Measurements from ENCODE around the gene MEF2A. TPM values are rescaled to one million over a fixed set of nuclear protein-coding genes. Genes with fewer than 3 reads are reported as not detected.

Gene MEF2A
- total RNA-seq, 1 experiment from 2014 or later = 30.7 TPM

DNA sequence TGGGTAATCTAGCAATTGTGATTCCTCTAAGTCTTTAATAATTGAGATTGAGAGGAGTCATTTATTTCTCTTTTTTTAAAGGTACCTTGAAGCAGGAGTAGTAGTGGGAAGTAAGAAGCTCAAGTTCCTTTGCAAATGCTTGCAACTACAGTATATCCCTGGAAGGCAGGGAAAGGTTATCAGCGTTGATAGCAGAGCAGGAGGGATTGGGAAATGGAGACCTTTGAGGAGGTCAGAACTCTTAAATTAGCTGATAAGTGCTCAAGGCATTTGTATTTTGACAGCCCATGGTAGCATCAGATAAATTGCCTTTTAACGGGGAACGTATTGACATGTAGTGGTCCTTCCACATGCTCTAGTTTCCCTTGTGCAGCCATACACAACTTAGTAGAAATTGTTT lies 47.7 kb downstream of the MEF2A start (continued):
- TF ChIP-seq, protein P1, sequence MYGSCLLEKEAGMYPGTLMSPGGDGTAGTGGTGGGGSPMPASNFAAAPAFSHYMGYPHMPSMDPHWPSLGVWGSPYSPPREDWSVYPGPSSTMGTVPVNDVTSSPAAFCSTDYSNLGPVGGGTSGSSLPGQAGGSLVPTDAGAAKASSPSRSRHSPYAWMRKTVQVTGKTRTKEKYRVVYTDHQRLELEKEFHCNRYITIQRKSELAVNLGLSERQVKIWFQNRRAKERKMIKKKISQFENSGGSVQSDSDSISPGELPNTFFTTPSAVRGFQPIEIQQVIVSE (CRISPR knock-in tag; IDR thresholded peaks at IDR 0.05; ENCODE audit: borderline replicate concordance) = no peak
- TF ChIP-seq, protein P2, sequence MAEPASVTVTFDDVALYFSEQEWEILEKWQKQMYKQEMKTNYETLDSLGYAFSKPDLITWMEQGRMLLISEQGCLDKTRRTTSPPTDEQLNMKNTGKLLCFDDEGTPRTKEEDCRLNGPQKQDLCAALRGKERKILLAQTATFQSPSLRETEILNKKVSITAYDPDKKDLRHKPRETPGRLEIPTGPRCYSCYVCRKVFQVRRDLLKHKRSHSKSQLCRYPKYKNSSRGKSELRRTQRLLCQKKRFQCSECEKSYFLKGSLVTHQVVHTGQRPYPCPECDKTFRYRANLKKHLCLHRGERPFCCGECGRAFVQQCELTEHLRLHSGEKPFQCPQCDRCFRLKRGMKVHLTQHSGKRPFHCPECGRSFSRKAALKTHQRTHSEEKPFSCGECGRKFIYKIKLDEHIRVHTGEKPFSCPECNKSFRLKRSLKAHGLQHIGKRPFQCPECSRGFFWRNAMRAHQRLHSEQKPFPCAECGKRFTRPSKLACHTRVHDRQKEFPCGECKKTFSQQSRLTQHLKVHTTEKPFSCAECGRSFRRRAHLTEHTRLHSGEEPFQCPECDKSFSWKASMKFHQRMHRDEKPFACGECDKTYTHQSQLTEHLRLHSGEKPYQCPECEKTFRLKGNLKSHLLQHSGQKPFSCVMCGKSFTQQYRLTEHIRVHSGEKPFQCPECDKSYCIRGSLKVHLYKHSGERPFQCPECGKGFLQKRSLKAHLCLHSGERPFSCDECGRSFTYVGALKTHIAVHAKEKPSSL (CRISPR knock-in tag; conservative IDR thresholded peaks at IDR 0.05) = no peak
- TF ChIP-seq CREB1 (CRISPR knock-in tag; IDR thresholded peaks at IDR 0.05) = no peak
- no peak for TF ChIP-seq RELA (CRISPR knock-in tag; IDR thresholded peaks at IDR 0.05; ENCODE audit: borderline replicate concordance)
- no peak for TF ChIP-seq KAT7 (CRISPR knock-in tag; IDR thresholded peaks at IDR 0.05; ENCODE audit: borderline replicate concordance)

DNA sequence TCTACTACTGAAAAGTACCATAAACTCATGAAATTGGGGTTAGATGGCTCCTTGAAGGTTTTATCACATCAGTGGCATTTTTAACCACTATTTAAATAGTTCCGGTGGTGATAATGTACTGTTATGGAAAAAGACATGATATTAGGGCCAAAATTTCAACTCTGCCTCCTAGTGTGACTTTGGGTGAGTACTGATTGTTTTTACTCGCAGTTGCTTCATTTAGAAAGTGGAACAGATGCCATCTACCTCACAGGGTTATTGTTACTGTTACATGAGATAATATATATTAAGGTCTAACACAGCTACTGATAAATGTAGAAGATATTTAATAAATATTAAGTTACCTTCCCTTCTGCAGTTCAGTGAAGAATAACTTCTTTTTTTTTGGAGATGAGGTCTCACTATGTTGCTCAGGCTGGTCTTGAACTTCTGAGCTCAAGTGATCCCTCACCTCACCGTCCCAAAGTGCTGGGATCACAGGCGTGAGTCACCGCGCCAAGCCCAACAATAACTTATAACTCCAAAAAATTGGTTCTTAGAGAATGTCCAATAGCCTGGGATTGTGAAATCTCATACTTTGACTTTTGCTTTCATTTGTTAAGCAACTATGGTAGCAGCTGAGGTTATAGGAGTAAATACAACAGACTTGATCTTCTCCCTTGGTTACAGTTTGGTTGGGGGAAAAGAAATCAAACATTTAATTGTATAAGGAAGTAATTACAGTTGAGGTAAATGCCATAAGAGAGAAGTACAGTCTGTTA lies 48.3 kb downstream of the MEF2A start:
- ChIA-PET POLR2A (interaction anchor here (1.0 kb wide), 1 partner anchor 42 kb away, joined by 3 read pairs; no protein-coding TSS in a partner anchor), CTCF (interaction anchor here (1.5 kb wide), 1 partner anchor 90 kb away, joined by 8 read pairs; no protein-coding TSS in a partner anchor)
- no peak for DNase-seq (ENCODE audit: low spot score)
- H3K36me3 Mint-ChIP-seq = no peaks in the 10 kb centered on the region
- ATAC-seq = no peak
- peak overlapping the region; percentile 55 for H3K27ac Mint-ChIP-seq
- H3K9me3 Mint-ChIP-seq = no peaks in the 10 kb centered on the region
- no peaks in the 10 kb centered on the region for H3K27me3 Mint-ChIP-seq (ENCODE audit: low read depth)
- no peak for TF ChIP-seq NFATC4 (CRISPR knock-in tag; IDR thresholded peaks at IDR 0.05)
- TF ChIP-seq, protein P3, sequence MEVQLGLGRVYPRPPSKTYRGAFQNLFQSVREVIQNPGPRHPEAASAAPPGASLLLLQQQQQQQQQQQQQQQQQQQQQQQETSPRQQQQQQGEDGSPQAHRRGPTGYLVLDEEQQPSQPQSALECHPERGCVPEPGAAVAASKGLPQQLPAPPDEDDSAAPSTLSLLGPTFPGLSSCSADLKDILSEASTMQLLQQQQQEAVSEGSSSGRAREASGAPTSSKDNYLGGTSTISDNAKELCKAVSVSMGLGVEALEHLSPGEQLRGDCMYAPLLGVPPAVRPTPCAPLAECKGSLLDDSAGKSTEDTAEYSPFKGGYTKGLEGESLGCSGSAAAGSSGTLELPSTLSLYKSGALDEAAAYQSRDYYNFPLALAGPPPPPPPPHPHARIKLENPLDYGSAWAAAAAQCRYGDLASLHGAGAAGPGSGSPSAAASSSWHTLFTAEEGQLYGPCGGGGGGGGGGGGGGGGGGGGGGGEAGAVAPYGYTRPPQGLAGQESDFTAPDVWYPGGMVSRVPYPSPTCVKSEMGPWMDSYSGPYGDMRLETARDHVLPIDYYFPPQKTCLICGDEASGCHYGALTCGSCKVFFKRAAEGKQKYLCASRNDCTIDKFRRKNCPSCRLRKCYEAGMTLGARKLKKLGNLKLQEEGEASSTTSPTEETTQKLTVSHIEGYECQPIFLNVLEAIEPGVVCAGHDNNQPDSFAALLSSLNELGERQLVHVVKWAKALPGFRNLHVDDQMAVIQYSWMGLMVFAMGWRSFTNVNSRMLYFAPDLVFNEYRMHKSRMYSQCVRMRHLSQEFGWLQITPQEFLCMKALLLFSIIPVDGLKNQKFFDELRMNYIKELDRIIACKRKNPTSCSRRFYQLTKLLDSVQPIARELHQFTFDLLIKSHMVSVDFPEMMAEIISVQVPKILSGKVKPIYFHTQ (CRISPR knock-in tag; IDR thresholded peaks at IDR 0.05) = no peak
- TF ChIP-seq, protein P4, sequence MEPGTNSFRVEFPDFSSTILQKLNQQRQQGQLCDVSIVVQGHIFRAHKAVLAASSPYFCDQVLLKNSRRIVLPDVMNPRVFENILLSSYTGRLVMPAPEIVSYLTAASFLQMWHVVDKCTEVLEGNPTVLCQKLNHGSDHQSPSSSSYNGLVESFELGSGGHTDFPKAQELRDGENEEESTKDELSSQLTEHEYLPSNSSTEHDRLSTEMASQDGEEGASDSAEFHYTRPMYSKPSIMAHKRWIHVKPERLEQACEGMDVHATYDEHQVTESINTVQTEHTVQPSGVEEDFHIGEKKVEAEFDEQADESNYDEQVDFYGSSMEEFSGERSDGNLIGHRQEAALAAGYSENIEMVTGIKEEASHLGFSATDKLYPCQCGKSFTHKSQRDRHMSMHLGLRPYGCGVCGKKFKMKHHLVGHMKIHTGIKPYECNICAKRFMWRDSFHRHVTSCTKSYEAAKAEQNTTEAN (CRISPR knock-in tag; IDR thresholded peaks at IDR 0.05) = no peak
- TF ChIP-seq TP53 (CRISPR knock-in tag; IDR thresholded peaks at IDR 0.05) = no peak
- no peak for TF ChIP-seq FOXP1 (CRISPR knock-in tag; IDR thresholded peaks at IDR 0.05; ENCODE audit: borderline replicate concordance)
- TF ChIP-seq, protein P5, sequence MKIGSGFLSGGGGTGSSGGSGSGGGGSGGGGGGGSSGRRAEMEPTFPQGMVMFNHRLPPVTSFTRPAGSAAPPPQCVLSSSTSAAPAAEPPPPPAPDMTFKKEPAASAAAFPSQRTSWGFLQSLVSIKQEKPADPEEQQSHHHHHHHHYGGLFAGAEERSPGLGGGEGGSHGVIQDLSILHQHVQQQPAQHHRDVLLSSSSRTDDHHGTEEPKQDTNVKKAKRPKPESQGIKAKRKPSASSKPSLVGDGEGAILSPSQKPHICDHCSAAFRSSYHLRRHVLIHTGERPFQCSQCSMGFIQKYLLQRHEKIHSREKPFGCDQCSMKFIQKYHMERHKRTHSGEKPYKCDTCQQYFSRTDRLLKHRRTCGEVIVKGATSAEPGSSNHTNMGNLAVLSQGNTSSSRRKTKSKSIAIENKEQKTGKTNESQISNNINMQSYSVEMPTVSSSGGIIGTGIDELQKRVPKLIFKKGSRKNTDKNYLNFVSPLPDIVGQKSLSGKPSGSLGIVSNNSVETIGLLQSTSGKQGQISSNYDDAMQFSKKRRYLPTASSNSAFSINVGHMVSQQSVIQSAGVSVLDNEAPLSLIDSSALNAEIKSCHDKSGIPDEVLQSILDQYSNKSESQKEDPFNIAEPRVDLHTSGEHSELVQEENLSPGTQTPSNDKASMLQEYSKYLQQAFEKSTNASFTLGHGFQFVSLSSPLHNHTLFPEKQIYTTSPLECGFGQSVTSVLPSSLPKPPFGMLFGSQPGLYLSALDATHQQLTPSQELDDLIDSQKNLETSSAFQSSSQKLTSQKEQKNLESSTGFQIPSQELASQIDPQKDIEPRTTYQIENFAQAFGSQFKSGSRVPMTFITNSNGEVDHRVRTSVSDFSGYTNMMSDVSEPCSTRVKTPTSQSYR (CRISPR knock-in tag; IDR thresholded peaks at IDR 0.05) = no peak
- TF ChIP-seq NR2C2 (CRISPR knock-in tag; IDR thresholded peaks at IDR 0.05) = no peak
- TF ChIP-seq, protein P6, sequence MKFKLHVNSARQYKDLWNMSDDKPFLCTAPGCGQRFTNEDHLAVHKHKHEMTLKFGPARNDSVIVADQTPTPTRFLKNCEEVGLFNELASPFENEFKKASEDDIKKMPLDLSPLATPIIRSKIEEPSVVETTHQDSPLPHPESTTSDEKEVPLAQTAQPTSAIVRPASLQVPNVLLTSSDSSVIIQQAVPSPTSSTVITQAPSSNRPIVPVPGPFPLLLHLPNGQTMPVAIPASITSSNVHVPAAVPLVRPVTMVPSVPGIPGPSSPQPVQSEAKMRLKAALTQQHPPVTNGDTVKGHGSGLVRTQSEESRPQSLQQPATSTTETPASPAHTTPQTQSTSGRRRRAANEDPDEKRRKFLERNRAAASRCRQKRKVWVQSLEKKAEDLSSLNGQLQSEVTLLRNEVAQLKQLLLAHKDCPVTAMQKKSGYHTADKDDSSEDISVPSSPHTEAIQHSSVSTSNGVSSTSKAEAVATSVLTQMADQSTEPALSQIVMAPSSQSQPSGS (CRISPR knock-in tag; IDR thresholded peaks at IDR 0.05; ENCODE audit: borderline replicate concordance, low read depth) = no peak
- TF ChIP-seq ZNF232 (CRISPR knock-in tag; IDR thresholded peaks at IDR 0.05) = no peak
- TF ChIP-seq, protein P7, sequence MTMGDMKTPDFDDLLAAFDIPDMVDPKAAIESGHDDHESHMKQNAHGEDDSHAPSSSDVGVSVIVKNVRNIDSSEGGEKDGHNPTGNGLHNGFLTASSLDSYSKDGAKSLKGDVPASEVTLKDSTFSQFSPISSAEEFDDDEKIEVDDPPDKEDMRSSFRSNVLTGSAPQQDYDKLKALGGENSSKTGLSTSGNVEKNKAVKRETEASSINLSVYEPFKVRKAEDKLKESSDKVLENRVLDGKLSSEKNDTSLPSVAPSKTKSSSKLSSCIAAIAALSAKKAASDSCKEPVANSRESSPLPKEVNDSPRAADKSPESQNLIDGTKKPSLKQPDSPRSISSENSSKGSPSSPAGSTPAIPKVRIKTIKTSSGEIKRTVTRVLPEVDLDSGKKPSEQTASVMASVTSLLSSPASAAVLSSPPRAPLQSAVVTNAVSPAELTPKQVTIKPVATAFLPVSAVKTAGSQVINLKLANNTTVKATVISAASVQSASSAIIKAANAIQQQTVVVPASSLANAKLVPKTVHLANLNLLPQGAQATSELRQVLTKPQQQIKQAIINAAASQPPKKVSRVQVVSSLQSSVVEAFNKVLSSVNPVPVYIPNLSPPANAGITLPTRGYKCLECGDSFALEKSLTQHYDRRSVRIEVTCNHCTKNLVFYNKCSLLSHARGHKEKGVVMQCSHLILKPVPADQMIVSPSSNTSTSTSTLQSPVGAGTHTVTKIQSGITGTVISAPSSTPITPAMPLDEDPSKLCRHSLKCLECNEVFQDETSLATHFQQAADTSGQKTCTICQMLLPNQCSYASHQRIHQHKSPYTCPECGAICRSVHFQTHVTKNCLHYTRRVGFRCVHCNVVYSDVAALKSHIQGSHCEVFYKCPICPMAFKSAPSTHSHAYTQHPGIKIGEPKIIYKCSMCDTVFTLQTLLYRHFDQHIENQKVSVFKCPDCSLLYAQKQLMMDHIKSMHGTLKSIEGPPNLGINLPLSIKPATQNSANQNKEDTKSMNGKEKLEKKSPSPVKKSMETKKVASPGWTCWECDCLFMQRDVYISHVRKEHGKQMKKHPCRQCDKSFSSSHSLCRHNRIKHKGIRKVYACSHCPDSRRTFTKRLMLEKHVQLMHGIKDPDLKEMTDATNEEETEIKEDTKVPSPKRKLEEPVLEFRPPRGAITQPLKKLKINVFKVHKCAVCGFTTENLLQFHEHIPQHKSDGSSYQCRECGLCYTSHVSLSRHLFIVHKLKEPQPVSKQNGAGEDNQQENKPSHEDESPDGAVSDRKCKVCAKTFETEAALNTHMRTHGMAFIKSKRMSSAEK (CRISPR knock-in tag; IDR thresholded peaks at IDR 0.05; ENCODE audit: borderline replicate concordance) = no peak
- TF ChIP-seq, protein P8, sequence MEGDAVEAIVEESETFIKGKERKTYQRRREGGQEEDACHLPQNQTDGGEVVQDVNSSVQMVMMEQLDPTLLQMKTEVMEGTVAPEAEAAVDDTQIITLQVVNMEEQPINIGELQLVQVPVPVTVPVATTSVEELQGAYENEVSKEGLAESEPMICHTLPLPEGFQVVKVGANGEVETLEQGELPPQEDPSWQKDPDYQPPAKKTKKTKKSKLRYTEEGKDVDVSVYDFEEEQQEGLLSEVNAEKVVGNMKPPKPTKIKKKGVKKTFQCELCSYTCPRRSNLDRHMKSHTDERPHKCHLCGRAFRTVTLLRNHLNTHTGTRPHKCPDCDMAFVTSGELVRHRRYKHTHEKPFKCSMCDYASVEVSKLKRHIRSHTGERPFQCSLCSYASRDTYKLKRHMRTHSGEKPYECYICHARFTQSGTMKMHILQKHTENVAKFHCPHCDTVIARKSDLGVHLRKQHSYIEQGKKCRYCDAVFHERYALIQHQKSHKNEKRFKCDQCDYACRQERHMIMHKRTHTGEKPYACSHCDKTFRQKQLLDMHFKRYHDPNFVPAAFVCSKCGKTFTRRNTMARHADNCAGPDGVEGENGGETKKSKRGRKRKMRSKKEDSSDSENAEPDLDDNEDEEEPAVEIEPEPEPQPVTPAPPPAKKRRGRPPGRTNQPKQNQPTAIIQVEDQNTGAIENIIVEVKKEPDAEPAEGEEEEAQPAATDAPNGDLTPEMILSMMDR (IDR thresholded peaks at IDR 0.05) = no peak
- no peak overlapping the region for H3K4me3 Mint-ChIP-seq
- peaks cover 69% of the 10 kb centered on the region for H3K4me1 Mint-ChIP-seq
